SK-N-SH treated with all-trans-retinoic acid at 6 μM for 48 hours (cell line): ENCODE measurements around the gene ST6GAL1.

Source experiments
- ATAC-seq: fragments of 200-7000 bp; cut with Tn5 transposase; 3 replicates; pipeline ENCODE4 v1.9.1; 2020; ENCODE audit warnings: mild to moderate bottlenecking, moderate library complexity
- ARNTL ChIP-seq: fragments of 450-650 bp; formaldehyde crosslinking; IDR thresholded peaks from 2 replicates; pipeline ENCODE4 v1.5.0; 2020; ENCODE audit warnings: low read depth, mild to moderate bottlenecking, moderate library complexity, borderline replicate concordance
- BACH2 ChIP-seq: fragments of 250-450 bp; sonication (Bioruptor Pico); IDR thresholded peaks from 2 replicates; pipeline ENCODE4 v1.9.0; 2021; ENCODE audit warnings: mild to moderate bottlenecking, borderline replicate concordance
- CREB5 ChIP-seq: fragments of 250-450 bp; sonication (Bioruptor Pico); IDR thresholded peaks from 2 replicates; pipeline ENCODE4 v1.5.1; 2020; ENCODE audit warnings: low read depth, mild to moderate bottlenecking, moderate library complexity
- CSRNP3 ChIP-seq: fragments of 250-450 bp; sonication (Bioruptor Pico); IDR thresholded peaks from 2 replicates; pipeline ENCODE4 v1.5.1; 2021; ENCODE audit warnings: mild to moderate bottlenecking, moderate library complexity
- GLIS3 ChIP-seq: fragments of 250-450 bp; sonication (Bioruptor Pico); IDR thresholded peaks from 2 replicates; pipeline ENCODE4 v1.5.0; 2020; ENCODE audit warnings: mild to moderate bottlenecking, moderate library complexity
- ISL1 ChIP-seq: fragments of 250-450 bp; sonication (Bioruptor Pico); IDR thresholded peaks from 2 replicates; pipeline ENCODE4 v2.1.2; 2022; ENCODE audit warnings: mild to moderate bottlenecking, moderate library complexity
- PATZ1 ChIP-seq: fragments of 250-450 bp; sonication (Bioruptor Pico); IDR thresholded peaks from 2 replicates; pipeline ENCODE4 v1.8.0; 2020; ENCODE audit warnings: mild to moderate bottlenecking, moderate library complexity, borderline replicate concordance
- POU6F1 ChIP-seq: fragments of 250-450 bp; sonication (Bioruptor Pico); IDR thresholded peaks from 2 replicates; pipeline ENCODE4 v1.8.0; 2021; ENCODE audit warnings: low read depth, mild to moderate bottlenecking, moderate library complexity, borderline replicate concordance
- RARB ChIP-seq: fragments of 250-450 bp; sonication (Bioruptor Pico); IDR thresholded peaks from 2 replicates; pipeline ENCODE4 v1.8.0; 2021; ENCODE audit warnings: mild to moderate bottlenecking, moderate library complexity
- SNAI2 ChIP-seq: fragments of 250-450 bp; sonication (Bioruptor Pico); IDR thresholded peaks from 2 replicates; pipeline ENCODE4 v1.5.0; 2020; ENCODE audit warnings: mild to moderate bottlenecking, moderate library complexity
- TCF4 ChIP-seq: fragments of 250-450 bp; sonication (Bioruptor Pico); IDR thresholded peaks from 2 replicates; pipeline ENCODE4 v1.8.0; 2021; ENCODE audit warnings: mild to moderate bottlenecking, moderate library complexity, borderline replicate concordance
- TOX ChIP-seq: fragments of 250-450 bp; sonication (Bioruptor Pico); IDR thresholded peaks from 2 replicates; pipeline ENCODE4 v1.8.0; 2021; ENCODE audit warnings: mild to moderate bottlenecking, moderate library complexity, borderline replicate concordance
- ZC3H10 ChIP-seq: fragments of 250-450 bp; sonication (Bioruptor Pico); IDR thresholded peaks from 2 replicates; pipeline ENCODE4 v1.5.1; 2021; ENCODE audit warnings: mild to moderate bottlenecking, moderate library complexity
- ZFP3 ChIP-seq: fragments of 250-450 bp; sonication (Bioruptor Pico); IDR thresholded peaks from 2 replicates; pipeline ENCODE4 v1.5.0; 2020; ENCODE audit warnings: mild to moderate bottlenecking, moderate library complexity
- ZFP30 ChIP-seq: fragments of 450-650 bp; formaldehyde crosslinking; IDR thresholded peaks from 2 replicates; pipeline ENCODE4 v1.5.0; 2022; ENCODE audit warnings: mild to moderate bottlenecking, moderate library complexity
- ZNF565 ChIP-seq: fragments of 450-650 bp; formaldehyde crosslinking; conservative IDR thresholded peaks from 2 replicates; pipeline ENCODE4 v1.5.0; 2020; ENCODE audit warnings: low read depth, mild to moderate bottlenecking, moderate library complexity
- ZNF70 ChIP-seq: fragments of 450-650 bp; formaldehyde crosslinking; IDR thresholded peaks from 2 replicates; pipeline ENCODE4 v1.5.0; 2020; ENCODE audit warnings: mild to moderate bottlenecking, moderate library complexity
- ZNF8 ChIP-seq: fragments of 450-650 bp; formaldehyde crosslinking; IDR thresholded peaks from 2 replicates; pipeline ENCODE4 v1.5.0; 2020; ENCODE audit warnings: mild to moderate bottlenecking, moderate library complexity

ST6GAL1 gene

DNA sequence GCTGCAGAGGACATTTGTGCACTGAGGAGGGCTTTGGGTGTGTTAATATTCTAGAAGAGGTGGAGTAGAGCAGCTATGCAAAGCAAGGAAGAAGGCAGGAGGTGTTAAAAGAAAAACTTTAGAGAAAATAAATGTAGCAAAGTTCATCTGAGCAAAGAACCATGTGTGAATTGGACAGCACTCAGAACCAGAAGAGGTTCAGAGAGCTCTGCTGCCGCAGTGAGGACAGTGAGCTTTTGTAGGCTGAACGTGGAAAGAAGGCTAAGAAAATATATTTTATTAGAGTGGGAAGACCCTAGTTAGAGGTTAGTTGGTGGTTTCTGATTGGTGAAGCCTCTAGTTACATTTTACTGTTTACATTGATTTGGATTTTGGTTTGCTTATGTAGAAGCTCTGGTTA is 50.7 kb downstream of the ST6GAL1 start:
- TF ChIP-seq ARNTL (CRISPR knock-in tag) (no peak), CSRNP3 (CRISPR knock-in tag) (no peak), ZNF565 (CRISPR knock-in tag) (no peak), TOX (CRISPR knock-in tag) (no peak), POU6F1 (CRISPR knock-in tag) (no peak), RARB (CRISPR knock-in tag) (no peak), ISL1 (CRISPR knock-in tag) (no peak), ZNF70 (CRISPR knock-in tag) (no peak), TCF4 (CRISPR knock-in tag) (no peak), PATZ1 (CRISPR knock-in tag) (no peak), SNAI2 (CRISPR knock-in tag) (no peak), GLIS3 (CRISPR knock-in tag) (no peak)
- ATAC-seq: no peak

DNA sequence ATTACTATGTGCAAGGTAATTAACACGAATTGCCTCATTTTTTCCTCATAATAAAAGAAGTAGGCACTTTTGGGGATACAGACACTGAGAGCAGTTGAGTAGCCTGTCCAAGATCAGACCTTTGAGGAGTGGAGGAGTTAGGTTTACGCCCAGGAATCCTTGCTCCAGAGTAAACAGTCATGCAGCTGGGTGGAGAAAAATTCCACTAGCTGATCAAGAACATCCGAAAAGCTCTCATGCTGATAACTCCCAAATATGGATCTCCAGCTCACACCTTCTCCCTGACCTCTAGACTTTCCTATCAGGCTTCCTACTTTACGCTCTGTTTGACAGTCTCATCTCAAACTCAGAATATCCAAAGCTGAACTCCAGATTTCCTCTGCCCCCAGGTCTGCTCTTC is 53.3 kb downstream of the ST6GAL1 start:
- TF ChIP-seq CREB5 (CRISPR knock-in tag) (no peak), ZNF8 (CRISPR knock-in tag) (no peak), TCF4 (CRISPR knock-in tag) (no peak), ARNTL (CRISPR knock-in tag) (no peak), ZFP3 (CRISPR knock-in tag) (no peak), ZNF70 (CRISPR knock-in tag) (no peak), GLIS3 (CRISPR knock-in tag) (no peak), CSRNP3 (CRISPR knock-in tag) (no peak), ZNF565 (CRISPR knock-in tag) (no peak), RARB (CRISPR knock-in tag) (no peak)
- TF ChIP-seq, all 23 proteins: peak for 0

GRCh38 chr3:186984064-186984463 is 53.7 kb downstream of the ST6GAL1 start:
- TF ChIP-seq BACH2 (CRISPR knock-in tag): no peak
- TF ChIP-seq ZFP30 (CRISPR knock-in tag): no peak
- no peak for TF ChIP-seq ZC3H10 (CRISPR knock-in tag)
- no peak for TF ChIP-seq SNAI2 (CRISPR knock-in tag)
- TF ChIP-seq RARB (CRISPR knock-in tag): no peak
- no peak for ATAC-seq

More for the DNA sequence above, 53.3 kb downstream of the ST6GAL1 start:
- no peak for ATAC-seq

DNA sequence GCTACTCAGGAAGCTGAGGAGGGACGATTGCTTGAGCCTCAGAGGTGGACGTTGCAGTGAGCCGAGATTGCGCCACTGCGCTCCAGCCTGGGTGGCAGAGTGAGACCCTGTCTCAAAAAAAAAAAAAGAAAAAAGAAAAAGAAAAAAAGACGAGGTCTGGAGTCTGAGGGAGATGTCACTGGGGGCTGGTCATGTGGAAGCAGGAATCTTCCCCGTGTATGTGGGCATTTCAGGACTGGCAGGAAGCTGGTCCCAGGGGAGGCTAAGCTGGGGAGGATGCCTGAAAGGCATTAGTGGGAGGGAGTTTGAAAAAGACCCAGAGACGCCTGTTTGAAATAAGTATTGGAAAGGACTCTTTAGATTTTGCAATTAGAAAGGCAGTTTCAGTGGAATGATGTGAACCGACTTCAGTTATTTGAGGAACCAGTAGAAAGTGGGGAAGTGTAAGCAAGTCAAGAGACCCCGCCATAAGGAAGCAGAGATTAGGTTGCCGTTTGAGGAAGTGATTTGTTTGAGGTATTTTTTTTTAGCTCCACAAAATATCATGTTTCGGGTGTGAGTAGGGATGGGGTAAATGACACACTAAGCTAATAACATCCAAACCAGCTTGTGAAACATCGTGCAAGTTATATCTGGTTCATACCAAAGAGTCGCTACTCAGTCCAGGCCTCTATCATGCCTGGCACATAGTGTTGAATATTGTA is 55.5 kb downstream of the ST6GAL1 start:
- ATAC-seq: no peak
- TF ChIP-seq BACH2 (CRISPR knock-in tag): no peak
